Stimulated activated CD8-positive, alpha-beta memory T cell treated with anti-CD3 and anti-CD28 coated beads, Interleukin-12 subunit alpha, Interleukin-12 subunit beta, amount 100 ng/mL, for 1 hour (primary cell): ENCODE results near the gene COL28A1.
"Not testable (repeated sequence)": the region's sequence is repeated elsewhere in the genome, so short reads cannot be mapped to it uniquely, and the experiment has no call there.

Experiments used
- DNase-seq: peaks from one replicate; pipeline ENCODE4 v3.0.0-alpha.2; 2020; ENCODE audit warnings: low read depth

COL28A1 gene

GRCh38 chr7:7464991-7465765, 70.5 kb downstream of the COL28A1 start:
- not testable (repeated sequence) for DNase-seq

GRCh38 chr7:7454000-7454399, 81.7 kb downstream of the COL28A1 start:
- DNase-seq, result no peak

DNA sequence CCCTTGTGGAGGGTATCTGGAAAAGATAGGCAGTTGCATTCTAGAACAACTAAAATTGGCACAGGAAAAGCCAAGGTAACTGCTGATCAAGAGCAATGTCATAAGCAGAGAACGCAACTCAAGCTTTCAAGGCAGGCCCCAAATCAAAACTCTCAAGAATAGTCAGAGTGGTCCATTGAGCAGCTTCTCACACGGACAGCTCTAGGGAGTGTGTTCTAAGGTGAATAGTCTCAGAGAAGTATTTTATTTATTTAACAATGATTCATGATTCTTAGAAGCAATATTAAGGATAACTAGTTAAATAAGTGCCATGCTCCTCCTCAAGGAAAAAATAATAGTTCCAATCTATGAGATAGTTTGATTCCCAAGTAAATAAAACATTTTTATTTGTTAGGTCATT, 83.0 kb downstream of the COL28A1 start:
- DNase-seq, result no peak

DNA sequence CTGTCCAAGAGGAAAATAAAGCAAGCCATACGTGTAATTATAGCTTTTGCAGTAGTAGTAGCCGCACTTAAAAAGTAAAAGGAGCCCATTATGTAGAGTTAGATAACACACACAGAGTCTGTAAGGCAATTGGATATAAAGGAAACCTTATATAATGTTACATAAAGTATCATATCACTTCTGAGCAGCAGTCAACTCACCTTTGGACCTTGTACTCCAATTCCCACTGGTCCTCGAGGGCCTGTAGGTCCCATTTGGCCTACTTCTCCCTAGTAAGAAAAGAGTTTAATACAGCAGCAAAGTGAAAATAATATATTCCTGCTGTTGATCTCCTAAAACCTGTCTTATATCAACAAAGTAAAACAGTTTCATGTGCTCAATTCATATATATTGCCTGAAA, 83.6 kb downstream of the COL28A1 start:
- DNase-seq, result no peak

DNA sequence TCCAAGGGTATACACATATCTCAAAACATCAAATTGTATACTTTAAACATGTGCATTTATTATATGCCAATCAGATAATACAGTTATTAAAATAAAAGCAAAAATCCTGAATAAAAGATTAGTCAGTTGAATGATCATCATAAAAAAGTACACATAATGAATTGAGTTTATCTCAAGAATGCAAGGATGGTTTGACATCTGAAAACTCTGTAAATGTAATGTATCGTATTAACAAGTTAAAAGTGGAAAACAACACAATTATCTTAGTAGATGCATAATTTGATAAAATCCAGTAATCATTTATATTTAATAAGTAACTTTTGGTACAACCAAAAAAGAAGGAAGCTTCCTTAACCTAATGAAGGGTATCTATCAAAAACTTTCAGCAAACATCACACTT, 86.6 kb downstream of the COL28A1 start:
- no peak for DNase-seq

GRCh38 chr7:7446616-7447015, 89.1 kb downstream of the COL28A1 start:
- no peak for DNase-seq

- DNase-seq, result no peak
Observed at GRCh38 chr7:7443806-7444350, 91.8 kb downstream of the COL28A1 start.

DNA sequence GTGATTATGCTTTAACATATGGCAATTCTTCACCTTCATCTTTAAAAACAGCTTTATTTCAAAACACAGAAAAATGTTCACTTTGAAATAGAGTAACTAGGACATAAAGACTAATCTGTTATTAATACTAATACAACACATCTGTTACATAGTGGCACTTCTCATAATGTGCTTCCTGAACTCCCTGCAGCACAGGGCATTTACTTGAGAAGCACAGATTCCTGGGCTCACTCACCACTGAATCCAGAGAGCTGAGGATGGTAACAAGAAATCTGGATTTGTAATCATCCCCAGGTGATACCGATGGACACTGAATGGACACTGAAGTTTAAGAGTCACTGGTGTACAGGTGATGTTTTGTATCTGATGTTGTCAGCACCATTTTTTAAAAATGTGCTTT, 96.1 kb downstream of the COL28A1 start:
- no peak for DNase-seq

- DNase-seq, result no peak
Observed at GRCh38 chr7:7438851-7439250, 96.8 kb downstream of the COL28A1 start.

- no peak for DNase-seq
Observed at GRCh38 chr7:7435978-7436377, 99.7 kb downstream of the COL28A1 start.

- no peak for DNase-seq
Observed at GRCh38 chr7:7434329-7434728, 101.3 kb downstream of the COL28A1 start.

DNA sequence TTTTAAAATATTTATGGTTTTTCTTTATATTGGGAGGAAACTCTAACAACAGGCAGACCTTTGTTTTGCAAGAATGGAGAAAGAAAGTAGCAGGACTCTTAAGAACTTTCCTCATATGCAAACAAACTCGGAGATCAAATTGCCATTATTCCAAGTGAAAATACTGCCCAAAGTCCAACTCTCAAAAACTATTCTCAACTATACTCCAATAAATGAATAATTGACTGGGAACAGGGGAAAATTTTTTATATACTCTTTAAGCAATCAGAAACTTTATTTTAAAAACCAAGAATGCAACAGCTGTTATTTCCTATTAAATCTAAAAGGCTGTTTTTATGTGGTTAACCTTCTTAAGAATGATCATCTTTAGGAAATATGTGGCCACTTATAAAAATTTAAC, 101.9 kb downstream of the COL28A1 start:
- DNase-seq, result no peak

GRCh38 chr7:7432979-7433378, 102.7 kb downstream of the COL28A1 start:
- no peak for DNase-seq

- DNase-seq, result no peak
Observed at GRCh38 chr7:7428806-7429205, 106.9 kb downstream of the COL28A1 start.

DNA sequence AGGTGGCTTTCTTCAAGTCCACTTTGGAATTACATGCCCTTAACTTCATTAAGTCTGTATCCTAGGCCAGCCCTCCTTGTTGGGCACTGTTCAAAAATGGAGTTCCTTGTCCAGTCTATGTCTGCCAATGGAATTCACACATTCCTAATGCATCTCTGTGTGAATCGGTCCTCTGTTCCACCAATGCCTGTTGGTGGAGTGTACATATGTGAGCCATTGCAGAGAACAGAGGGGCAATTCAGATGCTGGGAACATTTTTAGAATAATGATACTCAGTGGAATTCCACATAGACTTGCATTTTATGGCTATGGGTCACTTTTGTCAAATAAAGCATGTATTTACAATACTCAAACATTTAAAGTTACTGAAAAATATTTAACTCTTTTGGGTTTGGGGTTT, 108.3 kb downstream of the COL28A1 start:
- no peak for DNase-seq

DNA sequence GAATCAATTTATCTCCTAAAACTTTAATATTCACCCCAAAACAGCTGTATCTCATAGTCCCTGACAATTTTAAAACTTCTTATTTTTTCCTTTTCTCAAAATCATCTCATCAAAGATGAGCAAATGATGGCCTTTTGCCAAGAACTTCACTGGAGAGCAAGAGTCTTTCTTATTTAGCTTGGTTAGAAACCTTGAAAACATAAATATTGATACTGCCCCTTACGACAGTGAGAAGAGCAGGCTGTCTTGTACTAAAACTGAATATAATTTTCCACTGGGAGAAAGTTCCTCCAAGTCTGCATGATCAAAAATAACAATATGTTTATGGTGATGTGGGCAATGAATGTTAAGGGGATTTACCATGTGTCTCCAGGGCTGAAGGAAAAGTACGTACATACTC, 109.0 kb downstream of the COL28A1 start:
- no peak for DNase-seq

DNA sequence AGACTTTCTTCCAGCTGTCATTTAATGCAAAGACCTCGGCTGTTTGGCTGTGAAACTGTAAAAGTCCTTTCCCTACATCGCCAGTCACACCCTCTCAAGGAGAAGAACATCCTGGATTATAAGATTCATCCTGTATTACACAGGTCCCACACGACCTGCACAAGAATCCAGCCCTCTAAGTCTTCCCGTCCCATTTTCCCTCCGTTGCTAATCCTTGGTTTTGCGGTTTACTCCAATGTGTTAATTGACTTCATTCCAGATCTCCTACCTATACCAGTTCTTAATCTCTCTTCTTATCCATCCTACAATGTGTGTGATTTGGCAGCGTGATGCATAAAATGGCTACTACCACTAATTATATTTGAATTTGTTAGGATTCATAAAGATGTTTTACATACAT, 110.4 kb downstream of the COL28A1 start:
- no peak for DNase-seq

DNA sequence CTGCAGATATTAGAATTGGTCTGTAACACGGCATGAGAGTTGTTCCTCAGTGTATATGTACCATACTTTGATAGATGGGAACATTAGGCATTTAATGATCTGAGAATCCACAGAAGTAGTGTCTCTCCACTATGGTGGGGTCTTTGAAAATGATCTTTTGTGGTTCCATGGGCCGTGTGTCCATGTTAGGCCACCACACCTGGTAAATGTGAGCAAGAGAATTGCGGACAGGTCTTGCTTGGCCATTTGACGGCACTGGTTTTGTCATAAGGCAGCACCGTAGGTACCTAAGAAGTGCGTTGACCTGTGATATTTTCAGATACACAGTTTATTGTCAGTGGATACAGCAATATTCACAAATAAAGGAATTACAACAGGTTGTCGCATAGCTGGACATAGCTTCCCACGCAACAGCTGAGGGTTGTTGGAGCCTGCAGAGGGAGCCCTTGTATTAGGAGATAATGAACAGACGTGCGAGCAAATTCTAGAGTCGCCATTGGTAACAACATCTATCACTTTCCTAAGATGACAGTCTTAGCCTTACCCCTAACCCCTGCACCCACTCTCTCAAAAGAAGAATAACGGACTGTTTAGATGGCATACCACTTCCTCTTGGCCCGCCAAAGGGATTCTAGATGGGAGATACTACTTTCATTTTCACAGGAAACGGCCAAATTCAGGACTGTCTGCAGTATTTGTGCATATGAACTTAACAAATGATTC, 111.4 kb downstream of the COL28A1 start:
- DNase-seq, result peak; percentile 4

- no peak for DNase-seq
Observed at GRCh38 chr7:7422641-7423040, 113.0 kb downstream of the COL28A1 start.

GRCh38 chr7:7421826-7422225, 113.8 kb downstream of the COL28A1 start:
- no peak for DNase-seq

GRCh38 chr7:7418997-7419396, 116.7 kb downstream of the COL28A1 start:
- DNase-seq, result no peak

- no peak for DNase-seq
Observed at GRCh38 chr7:7417851-7418250, 117.8 kb downstream of the COL28A1 start.

DNA sequence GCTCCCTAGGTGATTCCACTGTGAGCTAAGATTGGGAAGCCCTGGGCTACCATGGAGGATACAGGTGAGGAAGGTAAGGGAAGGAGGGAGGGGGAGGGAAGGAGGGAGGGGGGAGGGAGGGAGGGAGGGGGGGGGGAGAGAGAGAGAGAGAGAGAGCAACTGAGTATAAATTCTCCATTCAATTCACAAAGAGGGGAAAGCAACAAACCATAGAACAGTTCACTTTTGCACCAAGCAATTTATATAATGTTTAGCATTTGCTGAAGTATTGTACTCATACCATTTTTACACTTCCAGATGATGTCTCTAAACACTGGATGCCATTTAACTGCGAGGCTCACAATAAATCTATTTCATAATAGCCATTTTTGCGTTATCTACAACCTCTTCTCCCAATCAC, 118.3 kb downstream of the COL28A1 start:
- no peak for DNase-seq
